ENCODE data around the gene TADA2B.
A peak's percentile ranks its signal among the peaks of the same experiment; 100 is the strongest.

Gene TADA2B

GRCh38 chr4:7043284-7044136 is at the start of gene TADA2B:
Gene TADA2B, plus strand, starts transcription at chr4:7043372. Its CDS starts 208 bp downstream, at chr4:7043580.
- peak; percentile 28 for DNase-seq (ENCODE audit: low read depth)

GRCh38 chr4:6996481-6996880 is 46.7 kb upstream of the TADA2B start:
- DNase-seq (ENCODE audit: low read depth) = no peak

- DNase-seq (ENCODE audit: low read depth) = no peak
Measured at GRCh38 chr4:6999172-7000086, 43.7 kb upstream of the TADA2B start.

- no peak for DNase-seq (ENCODE audit: low read depth)
Measured at GRCh38 chr4:7000421-7001176, 42.6 kb upstream of the TADA2B start.

- no peak for DNase-seq (ENCODE audit: low read depth)
Measured at GRCh38 chr4:7001271-7001670, 41.9 kb upstream of the TADA2B start.

GRCh38 chr4:7002336-7002735 is 40.8 kb upstream of the TADA2B start:
- DNase-seq (ENCODE audit: low read depth) = no peak

- DNase-seq (ENCODE audit: low read depth) = no peak
Measured at GRCh38 chr4:7003176-7003878, 39.8 kb upstream of the TADA2B start.

GRCh38 chr4:7003879-7004240 is 39.3 kb upstream of the TADA2B start:
- no peak for DNase-seq (ENCODE audit: low read depth)

- no peak for DNase-seq (ENCODE audit: low read depth)
Measured at GRCh38 chr4:7004331-7004730, 38.8 kb upstream of the TADA2B start.

GRCh38 chr4:7005571-7005970 is 37.6 kb upstream of the TADA2B start:
- no peak for DNase-seq (ENCODE audit: low read depth)

GRCh38 chr4:7006411-7006810 is 36.8 kb upstream of the TADA2B start:
- no peak for DNase-seq (ENCODE audit: low read depth)

GRCh38 chr4:7007142-7007907 is 35.8 kb upstream of the TADA2B start:
- no peak for DNase-seq (ENCODE audit: low read depth)

GRCh38 chr4:7007944-7008343 is 35.2 kb upstream of the TADA2B start:
- no peak for DNase-seq (ENCODE audit: low read depth)

GRCh38 chr4:7009564-7009963 is 33.6 kb upstream of the TADA2B start:
- DNase-seq (ENCODE audit: low read depth) = no peak

GRCh38 chr4:7013175-7013574 is 30.0 kb upstream of the TADA2B start:
- DNase-seq (ENCODE audit: low read depth) = no peak

GRCh38 chr4:7014815-7015214 is 28.4 kb upstream of the TADA2B start:
- no peak for DNase-seq (ENCODE audit: low read depth)

- no peak for DNase-seq (ENCODE audit: low read depth)
Measured at GRCh38 chr4:7015383-7016035, 27.7 kb upstream of the TADA2B start.

GRCh38 chr4:7016086-7016485 is 27.1 kb upstream of the TADA2B start:
- no peak for DNase-seq (ENCODE audit: low read depth)

- no peak for DNase-seq (ENCODE audit: low read depth)
Measured at GRCh38 chr4:7016512-7016911, 26.7 kb upstream of the TADA2B start.

GRCh38 chr4:7017446-7018048 is 25.6 kb upstream of the TADA2B start:
- DNase-seq (ENCODE audit: low read depth) = no peak

All from stimulated activated CD8-positive, alpha-beta memory T cell treated with anti-CD3 and anti-CD28 coated beads, Interleukin-12 subunit alpha, Interleukin-12 subunit beta, amount 100 ng/mL, for 4 hours (primary cell).